C4-2B (cell line): ENCODE data around the gene JAKMIP2.

ENCODE experiments used
- ZFX ChIP-seq: fragments of 450-650 bp; IDR thresholded peaks from 2 replicates; pipeline ENCODE4 v1.6.1; 2017
- TF ChIP-seq, protein P1 (sequence below): fragments of 450-650 bp; conservative IDR thresholded peaks from 2 replicates; pipeline ENCODE4 v1.5.1; 2017; ENCODE audit warnings: mild to moderate bottlenecking

DNA sequence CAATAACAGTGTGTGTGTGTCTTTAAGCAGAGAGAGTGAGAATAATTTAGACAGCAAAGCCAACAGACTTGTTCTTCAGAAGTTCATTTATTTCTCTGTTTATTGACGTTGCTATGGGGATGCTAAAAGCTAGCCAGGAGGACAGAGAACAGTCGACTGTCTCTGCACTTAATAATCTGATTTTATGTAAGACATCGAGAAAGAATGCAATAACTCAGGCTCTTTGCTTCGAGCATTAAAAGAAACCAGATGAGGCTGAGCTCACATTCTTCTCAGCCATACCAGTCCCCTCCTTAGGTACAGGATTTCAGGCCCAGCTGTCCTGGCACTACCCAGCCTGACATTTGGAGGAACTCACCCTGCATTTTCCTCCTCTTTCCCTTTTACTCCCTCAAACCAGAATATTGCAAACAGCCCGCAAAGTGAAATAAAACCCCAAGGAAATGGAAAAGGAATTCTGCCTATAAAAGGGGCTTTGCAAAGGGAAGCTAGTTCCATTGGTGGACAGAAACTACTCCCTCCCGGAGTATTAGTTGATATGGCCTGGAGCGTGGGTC lies 228.2 kb downstream of the JAKMIP2 start:
- TF ChIP-seq, protein P1, sequence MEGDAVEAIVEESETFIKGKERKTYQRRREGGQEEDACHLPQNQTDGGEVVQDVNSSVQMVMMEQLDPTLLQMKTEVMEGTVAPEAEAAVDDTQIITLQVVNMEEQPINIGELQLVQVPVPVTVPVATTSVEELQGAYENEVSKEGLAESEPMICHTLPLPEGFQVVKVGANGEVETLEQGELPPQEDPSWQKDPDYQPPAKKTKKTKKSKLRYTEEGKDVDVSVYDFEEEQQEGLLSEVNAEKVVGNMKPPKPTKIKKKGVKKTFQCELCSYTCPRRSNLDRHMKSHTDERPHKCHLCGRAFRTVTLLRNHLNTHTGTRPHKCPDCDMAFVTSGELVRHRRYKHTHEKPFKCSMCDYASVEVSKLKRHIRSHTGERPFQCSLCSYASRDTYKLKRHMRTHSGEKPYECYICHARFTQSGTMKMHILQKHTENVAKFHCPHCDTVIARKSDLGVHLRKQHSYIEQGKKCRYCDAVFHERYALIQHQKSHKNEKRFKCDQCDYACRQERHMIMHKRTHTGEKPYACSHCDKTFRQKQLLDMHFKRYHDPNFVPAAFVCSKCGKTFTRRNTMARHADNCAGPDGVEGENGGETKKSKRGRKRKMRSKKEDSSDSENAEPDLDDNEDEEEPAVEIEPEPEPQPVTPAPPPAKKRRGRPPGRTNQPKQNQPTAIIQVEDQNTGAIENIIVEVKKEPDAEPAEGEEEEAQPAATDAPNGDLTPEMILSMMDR = no peak
- no peak for TF ChIP-seq ZFX
